GM12892 (cell line): ENCODE data around the gene PDE4B.

Source experiments
- POLR2A ChIP-seq: IDR thresholded peaks from 2 replicates; pipeline ENCODE4 v1.6.1; 2011; ENCODE audit warnings: low read depth, low read length, control low read depth
- POLR2AphosphoS5 ChIP-seq: IDR thresholded peaks from 2 replicates; pipeline ENCODE4 v1.6.1; 2011; ENCODE audit warnings: low read depth, low read length, control low read depth

GRCh38 chr1:66304128-66304527, 511.4 kb downstream of the PDE4B start:
- TF ChIP-seq POLR2A (no peak), POLR2AphosphoS5 (no peak)
